ENCODE measurements around the gene TBC1D1.

DNA sequence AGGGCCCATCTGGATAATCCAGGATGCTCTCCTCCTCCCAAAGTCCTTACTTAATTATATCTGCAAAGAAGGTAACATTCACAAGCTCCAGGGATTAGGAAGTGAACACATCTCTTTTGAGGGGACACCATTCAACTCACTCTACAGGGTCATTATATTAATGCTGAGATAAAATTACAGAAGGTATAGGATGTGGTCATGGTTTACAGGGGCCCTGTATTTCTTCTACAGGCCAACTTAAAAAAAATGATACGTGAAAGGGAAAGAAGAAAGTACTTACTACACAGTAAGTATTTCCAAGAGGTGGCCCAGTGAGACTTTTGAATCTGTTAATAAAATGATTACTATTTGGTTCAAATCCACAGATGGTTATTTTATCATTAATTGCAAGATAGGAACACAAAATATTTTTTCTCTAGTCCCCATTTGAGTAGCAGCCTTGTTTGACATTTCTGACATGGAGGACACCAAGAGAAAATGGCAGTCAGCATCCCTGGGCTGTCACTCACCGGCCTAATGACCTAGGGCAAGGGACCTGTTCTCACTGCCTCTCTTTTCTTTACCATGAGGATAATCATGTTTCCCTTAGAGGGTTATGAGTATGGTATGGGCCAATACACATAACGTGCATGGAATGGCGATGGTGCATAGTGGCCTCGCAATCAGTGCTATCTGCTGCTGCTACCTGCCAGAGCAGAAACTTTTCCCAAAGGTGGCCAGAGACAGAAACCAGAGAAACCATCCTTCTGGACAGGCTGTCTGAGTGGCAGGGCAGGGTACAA is 209.8 kb downstream of the TBC1D1 start:
- TF ChIP-seq GATA2 (IDR thresholded peaks at IDR 0.05; ENCODE audit: low read depth, low read length) (no peak), GATA3 (IDR thresholded peaks at IDR 0.05; ENCODE audit: low read depth, low read length) (no peak)

All from SH-SY5Y (cell line).